IMR-90 (cell line): ENCODE measurements around the gene CIB2. TPM values are rescaled to one million over a fixed set of nuclear protein-coding genes. Genes with fewer than 3 reads are reported as not detected.
A peak's percentile ranks its signal among the peaks of the same experiment; 100 is the strongest.

Experiments used
- ATAC-seq: fragments of 200-7000 bp; cut with Tn5 transposase; 2 replicates; pipeline ENCODE4 v1.9.1; 2020; ENCODE audit warnings: low read depth, mild to moderate bottlenecking, moderate library complexity
- BruUV-seq: library from RNA; stranded (reverse); fragments of 400-500 nt; replicated peaks from 2 replicates; lab custom pipeline; 2021; lab: Mats Ljungman, UMichigan
- CTCF ChIA-PET: fragments of 300-600 bp; formaldehyde crosslinking; extraction: SDS; loops from one replicate; lab custom pipeline; 2021; ENCODE audit warnings: antibody characterized with exemption; lab: Yijun Ruan, JAX
- POLR2A ChIA-PET: fragments of 300-600 bp; sonication (Branson Sonifier 250); formaldehyde crosslinking; loops from one replicate; lab custom pipeline; 2022; ENCODE audit warnings: antibody characterized with exemption; ENCODE audit not compliant: unreplicated experiment; lab: Charles Lee
- DNase-seq: peaks from one replicate; pipeline ENCODE4 v3.0.0; 2013
- H2AFZ ChIP-seq: replicated peaks from 2 replicates; pipeline ENCODE3; 2013; ENCODE audit warnings: low read length, mild to moderate bottlenecking; ENCODE audit not compliant: poor library complexity
- H2AK5ac ChIP-seq: 2 replicates; pipeline ENCODE4 v1.6.1; 2013; ENCODE audit warnings: low read depth, low read length, inconsistent platforms
- H2AK9ac ChIP-seq: replicated peaks from 2 replicates; pipeline ENCODE3; 2013; ENCODE audit warnings: mild to moderate bottlenecking, low read depth, low read length, moderate library complexity; ENCODE audit not compliant: poor library complexity
- H2BK120ac ChIP-seq: 2 replicates; pipeline ENCODE4 v1.6.1; 2013; ENCODE audit warnings: low read depth, low read length, inconsistent platforms
- H2BK15ac ChIP-seq: 3 replicates; pipeline ENCODE4 v1.6.1; 2013; ENCODE audit warnings: low read depth, low read length, inconsistent platforms
- H2BK20ac ChIP-seq: 2 replicates; pipeline ENCODE4 v1.6.1; 2013; ENCODE audit warnings: low read depth, mild to moderate bottlenecking, inconsistent platforms, low read length, moderate library complexity
- H2BK5ac ChIP-seq: 2 replicates; pipeline ENCODE4 v1.6.1; 2013; ENCODE audit warnings: mild to moderate bottlenecking, low read depth, low read length, inconsistent platforms; ENCODE audit not compliant: poor library complexity, severe bottlenecking
- H3K14ac ChIP-seq: replicated peaks from 2 replicates; pipeline ENCODE4 v1.6.1; 2013; ENCODE audit warnings: low read depth, low read length, inconsistent platforms
- H3K18ac ChIP-seq: 2 replicates; pipeline ENCODE4 v1.6.1; 2013; ENCODE audit warnings: low read depth, low read length, control low read depth
- H3K23ac ChIP-seq: 2 replicates; pipeline ENCODE4 v1.6.1; 2013; ENCODE audit warnings: low read depth, low read length, inconsistent platforms
- H3K27ac ChIP-seq: 2 replicates; pipeline ENCODE4 v1.5.1; 2013; ENCODE audit warnings: mild to moderate bottlenecking, control low read depth, low read length; ENCODE audit not compliant: insufficient read depth
- H3K27me3 ChIP-seq: 2 replicates; pipeline ENCODE4 v1.6.1; 2013; ENCODE audit warnings: low read length; ENCODE audit not compliant: control insufficient read depth, insufficient read depth
- H3K36me3 ChIP-seq: 2 replicates; pipeline ENCODE4 v1.6.1; 2013; ENCODE audit warnings: low read length, mixed read lengths; ENCODE audit not compliant: control insufficient read depth, insufficient read depth
- H3K4ac ChIP-seq: 2 replicates; pipeline ENCODE4 v1.6.1; 2013; ENCODE audit warnings: low read depth, low read length, inconsistent platforms
- H3K4me1 ChIP-seq: 2 replicates; pipeline ENCODE4 v1.6.1; 2013; ENCODE audit warnings: low read length, mixed read lengths; ENCODE audit not compliant: control insufficient read depth, insufficient read depth
- H3K4me2 ChIP-seq: 2 replicates; pipeline ENCODE4 v1.6.1; 2013; ENCODE audit warnings: low read depth, mild to moderate bottlenecking, control low read depth, low read length, moderate library complexity
- H3K4me3 ChIP-seq: 2 replicates; pipeline ENCODE4 v1.5.1; 2013; ENCODE audit warnings: low read depth, mild to moderate bottlenecking, control low read depth, low read length, moderate library complexity; ENCODE audit not compliant: insufficient read depth
- H3K56ac ChIP-seq: 2 replicates; pipeline ENCODE4 v1.6.1; 2013; ENCODE audit warnings: low read length, inconsistent platforms; ENCODE audit not compliant: insufficient read depth; ENCODE audit errors: extremely low read depth
- H3K79me1 ChIP-seq, 2 experiments: 2 replicates each; pipeline ENCODE4 v1.6.1; 2013; ENCODE audit warnings: low read length in 2 of 2, inconsistent platforms in 1 of 2, low read depth in 1 of 2
- H3K9ac ChIP-seq: 2 replicates; pipeline ENCODE4 v1.6.1; 2013; ENCODE audit warnings: low read depth, low read length, control low read depth
- H3K9me1 ChIP-seq: 2 replicates; pipeline ENCODE4 v1.6.1; 2013; ENCODE audit warnings: low read length, inconsistent platforms; ENCODE audit not compliant: insufficient read depth
- H3K9me3 ChIP-seq: 2 replicates; pipeline ENCODE4 v1.6.1; 2013; ENCODE audit warnings: low read length; ENCODE audit not compliant: control insufficient read depth, insufficient read depth
- H4K20me1 ChIP-seq: 2 replicates; pipeline ENCODE4 v1.6.1; 2013; ENCODE audit warnings: low read length, inconsistent platforms; ENCODE audit not compliant: insufficient read depth
- H4K5ac ChIP-seq: 2 replicates; pipeline ENCODE4 v1.6.1; 2013; ENCODE audit warnings: mild to moderate bottlenecking, low read depth, low read length, control low read depth
- H4K8ac ChIP-seq, 2 experiments: 2 replicates each; pipeline ENCODE4 v1.6.1; 2013; ENCODE audit warnings: low read depth in 2 of 2, low read length in 2 of 2, control low read depth in 1 of 2, inconsistent platforms in 1 of 2
- H4K91ac ChIP-seq: 2 replicates; pipeline ENCODE4 v1.6.1; 2013; ENCODE audit warnings: low read depth, low read length, inconsistent platforms; ENCODE audit not compliant: insufficient read depth
- BHLHE40 ChIP-seq: fragments of 150-350 bp; IDR thresholded peaks from 2 replicates; pipeline ENCODE4 v1.6.1; 2016; ENCODE audit warnings: mild to moderate bottlenecking, low read depth, low read length
- CEBPB ChIP-seq: IDR thresholded peaks from 2 replicates; pipeline ENCODE4 v1.6.1; 2012; ENCODE audit warnings: low read depth, low read length, improper control_type of control experiment
- FOS ChIP-seq: fragments of 150-350 bp; IDR thresholded peaks from 2 replicates; pipeline ENCODE4 v1.6.1; 2016; ENCODE audit warnings: low read depth, low read length
- MAFK ChIP-seq: IDR thresholded peaks from 2 replicates; pipeline ENCODE4 v1.6.1; 2012; ENCODE audit warnings: low read depth, low read length, improper control_type of control experiment
- MXI1 ChIP-seq: IDR thresholded peaks from 2 replicates; pipeline ENCODE4 v1.6.1; 2012; ENCODE audit warnings: low read depth, mild to moderate bottlenecking, low read length, moderate library complexity, borderline replicate concordance
- POLR2A ChIP-seq: IDR thresholded peaks from 2 replicates; pipeline ENCODE4 v1.6.1; 2012; ENCODE audit warnings: mild to moderate bottlenecking, low read depth, low read length
- RFX5 ChIP-seq: IDR thresholded peaks from 2 replicates; pipeline ENCODE4 v1.8.0; 2012; ENCODE audit warnings: low read depth, mild to moderate bottlenecking, low read length, moderate library complexity
- WGBS, 2 experiments: methylation state at CpG; one replicate each; pipeline versions ENCODE4 v1.1.5 to v1.1.7; 2013; ENCODE audit warnings: missing lambda C conversion rate in 2 of 2; ENCODE audit not compliant: insufficient read length in 1 of 2; ENCODE audit errors: extremely low coverage in 2 of 2; 5-methylcytosine and 5-hydroxymethylcytosine counted together
- dilution Hi-C: fragments of 300-500 bp; cut with HindIII; formaldehyde crosslinking; loops from one replicate; pipeline ENCODE4 v1.14.3; 2018; ENCODE audit warnings: low sequenced_read_pairs; ENCODE audit not compliant: unreplicated experiment
- in situ Hi-C: fragments of 300-500 bp; cut with MboI; formaldehyde crosslinking; loops from 3 replicates; pipeline ENCODE4 v1.14.3; 2019; ENCODE audit warnings: low sequenced_read_pairs, inconsistent platforms, mixed read lengths
- intact Hi-C: fragments of 100-400 bp; cut with micrococcal nuclease; formaldehyde crosslinking; loops from 2 replicates; pipeline ENCODE4 v1.10.0; 2022
- polyA plus RNA-seq, 3 experiments: library from polyadenylated mRNA; depleted of rRNA; stranded (reverse); fragments of >200 nt; gene quantifications; 2 replicates each; pipeline ENCODE4 v1.2.3, GENCODE V29; 2012; ENCODE audit warnings: low replicate concordance in 1 of 3
- total RNA-seq: library from RNA; depleted of rRNA; stranded (reverse); fragments of >200 nt; gene quantifications from 2 replicates; pipeline ENCODE4 v1.2.3, GENCODE V29; 2012
- TF ChIP-seq, protein P1 (sequence below): conservative IDR thresholded peaks from 2 replicates; pipeline ENCODE4 v1.5.1; 2012; ENCODE audit warnings: mild to moderate bottlenecking, low read depth, low read length, improper control_type of control experiment
- TF ChIP-seq, protein P2 (sequence below): fragments of 150-350 bp; IDR thresholded peaks from 2 replicates; pipeline ENCODE4 v1.6.1; 2017; ENCODE audit warnings: mild to moderate bottlenecking, antibody characterized with exemption, low read length, low read depth
- TF ChIP-seq, protein P3 (sequence below): fragments of 150-350 bp; IDR thresholded peaks from 2 replicates; pipeline ENCODE4 v1.6.1; 2016; ENCODE audit warnings: low read depth, mild to moderate bottlenecking, low read length, moderate library complexity, borderline replicate concordance

The CIB2 gene
- total and polyA plus RNA-seq, 2 of the 4 experiments (the other 2 are of a cell fraction): 2.2 to 2.4 TPM

DNA sequence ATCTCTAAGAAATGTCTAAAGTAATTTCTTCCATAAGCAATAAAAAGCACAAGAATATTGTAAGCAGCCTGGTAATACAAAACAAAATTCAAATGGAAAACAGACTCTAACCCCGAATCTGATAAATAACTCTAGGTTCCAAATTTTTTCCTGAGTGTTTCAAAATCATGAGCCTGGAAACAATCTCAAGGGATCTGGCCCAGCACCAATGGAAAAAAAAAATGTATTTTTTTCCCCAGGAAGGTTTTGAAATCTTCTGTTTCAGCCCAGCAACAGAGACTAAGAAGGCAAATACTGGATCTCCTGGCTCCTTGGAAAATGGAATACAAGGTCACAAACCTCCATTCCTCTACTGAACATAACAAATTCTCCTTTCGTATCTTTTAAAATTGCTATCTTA lies 66.7 kb downstream of the CIB2 start (continued):
- TF ChIP-seq, protein P1, sequence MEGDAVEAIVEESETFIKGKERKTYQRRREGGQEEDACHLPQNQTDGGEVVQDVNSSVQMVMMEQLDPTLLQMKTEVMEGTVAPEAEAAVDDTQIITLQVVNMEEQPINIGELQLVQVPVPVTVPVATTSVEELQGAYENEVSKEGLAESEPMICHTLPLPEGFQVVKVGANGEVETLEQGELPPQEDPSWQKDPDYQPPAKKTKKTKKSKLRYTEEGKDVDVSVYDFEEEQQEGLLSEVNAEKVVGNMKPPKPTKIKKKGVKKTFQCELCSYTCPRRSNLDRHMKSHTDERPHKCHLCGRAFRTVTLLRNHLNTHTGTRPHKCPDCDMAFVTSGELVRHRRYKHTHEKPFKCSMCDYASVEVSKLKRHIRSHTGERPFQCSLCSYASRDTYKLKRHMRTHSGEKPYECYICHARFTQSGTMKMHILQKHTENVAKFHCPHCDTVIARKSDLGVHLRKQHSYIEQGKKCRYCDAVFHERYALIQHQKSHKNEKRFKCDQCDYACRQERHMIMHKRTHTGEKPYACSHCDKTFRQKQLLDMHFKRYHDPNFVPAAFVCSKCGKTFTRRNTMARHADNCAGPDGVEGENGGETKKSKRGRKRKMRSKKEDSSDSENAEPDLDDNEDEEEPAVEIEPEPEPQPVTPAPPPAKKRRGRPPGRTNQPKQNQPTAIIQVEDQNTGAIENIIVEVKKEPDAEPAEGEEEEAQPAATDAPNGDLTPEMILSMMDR: no peak
- TF ChIP-seq FOS (no peak), CEBPB (no peak), POLR2A (no peak), BHLHE40 (no peak)

DNA sequence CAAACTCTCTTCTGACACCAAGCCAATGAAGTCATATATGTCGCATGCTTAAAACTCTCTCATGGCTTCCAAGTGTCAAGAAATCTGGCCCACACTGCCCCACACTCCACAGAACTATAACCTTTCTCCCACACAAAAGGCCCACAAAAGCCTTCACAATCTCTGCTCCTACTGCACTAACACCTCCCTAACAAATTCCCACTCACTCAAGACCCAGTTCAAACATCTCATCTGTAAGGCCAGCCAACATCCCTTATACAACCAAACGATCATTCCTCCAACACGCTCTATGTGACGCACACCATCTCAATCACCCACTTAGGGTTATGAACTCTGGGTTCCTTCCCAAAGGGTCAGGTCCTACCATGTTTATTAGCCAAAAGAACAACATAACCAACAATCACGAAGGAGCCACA lies 67.3 kb downstream of the CIB2 start:
- peak; percentile 6 for ATAC-seq
- in situ Hi-C loops: no loop called here
- Histone ChIP-seq H2AK5ac (peak overlapping the region; percentile 85; the same call in 1 of the 2 replicates), H3K4me1 (peaks cover 48% of the 10 kb centered on the region), H3K14ac (peak overlapping the region; percentile 82), H2BK5ac (peak overlapping the region; percentile 90), H3K9ac (peak overlapping the region; percentile 48; the same call in 1 of the 2 replicates), H3K4me2 (peak overlapping the region; percentile 66), H4K5ac (peak overlapping the region; percentile 86), H3K9me3 (no peaks in the 10 kb centered on the region), H3K18ac (peak overlapping the region; percentile 84), H3K4ac (peak overlapping the region; percentile 83), H3K23ac (peak overlapping the region; percentile 80), H2BK120ac (peak overlapping the region; percentile 66), H3K79me1 (peaks cover 27 to 81% of the 10 kb centered on the region in 2 experiments), H3K4me3 (no peak overlapping the region), H2BK15ac (peak overlapping the region; percentile 3; the same call in 2 of the 3 replicates), H3K56ac (no peak overlapping the region), H2AFZ (no peak overlapping the region), H3K27me3 (no peaks in the 10 kb centered on the region), H4K8ac (peak overlapping the region in 1 of 2 experiments; percentile 38; a peak in 2 of 4 replicates), H4K20me1 (peaks cover 63% of the 10 kb centered on the region), H3K27ac (peak overlapping the region; percentile 95; the same call in 1 of the 2 replicates), H2BK20ac (peak overlapping the region; percentile 52; the same call in 1 of the 2 replicates), H2AK9ac (no peak overlapping the region), H3K36me3 (no peaks in the 10 kb centered on the region), H3K9me1 (peaks cover 49% of the 10 kb centered on the region), H4K91ac (peak overlapping the region; percentile 46; the same call in 1 of the 2 replicates)
- dilution Hi-C loops: no loop called here
- CTCF ChIA-PET: no interaction called here
- peak; percentile 79 for DNase-seq
- TF ChIP-seq, protein P2, sequence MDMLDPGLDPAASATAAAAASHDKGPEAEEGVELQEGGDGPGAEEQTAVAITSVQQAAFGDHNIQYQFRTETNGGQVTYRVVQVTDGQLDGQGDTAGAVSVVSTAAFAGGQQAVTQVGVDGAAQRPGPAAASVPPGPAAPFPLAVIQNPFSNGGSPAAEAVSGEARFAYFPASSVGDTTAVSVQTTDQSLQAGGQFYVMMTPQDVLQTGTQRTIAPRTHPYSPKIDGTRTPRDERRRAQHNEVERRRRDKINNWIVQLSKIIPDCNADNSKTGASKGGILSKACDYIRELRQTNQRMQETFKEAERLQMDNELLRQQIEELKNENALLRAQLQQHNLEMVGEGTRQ: no peak
- TF ChIP-seq BHLHE40: no peak
- TF ChIP-seq MXI1: no peak
- no peak for TF ChIP-seq MAFK
- TF ChIP-seq RFX5: no peak
- TF ChIP-seq, protein P1: no peak
- TF ChIP-seq, protein P3, sequence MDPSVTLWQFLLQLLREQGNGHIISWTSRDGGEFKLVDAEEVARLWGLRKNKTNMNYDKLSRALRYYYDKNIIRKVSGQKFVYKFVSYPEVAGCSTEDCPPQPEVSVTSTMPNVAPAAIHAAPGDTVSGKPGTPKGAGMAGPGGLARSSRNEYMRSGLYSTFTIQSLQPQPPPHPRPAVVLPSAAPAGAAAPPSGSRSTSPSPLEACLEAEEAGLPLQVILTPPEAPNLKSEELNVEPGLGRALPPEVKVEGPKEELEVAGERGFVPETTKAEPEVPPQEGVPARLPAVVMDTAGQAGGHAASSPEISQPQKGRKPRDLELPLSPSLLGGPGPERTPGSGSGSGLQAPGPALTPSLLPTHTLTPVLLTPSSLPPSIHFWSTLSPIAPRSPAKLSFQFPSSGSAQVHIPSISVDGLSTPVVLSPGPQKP: no peak
- BruUV-seq: no TSS peak
- intact Hi-C loops: loop anchor here (2.0 kb wide), 2 partner anchors 13 to 41 kb away; no protein-coding TSS in a partner anchor
- WGBS, 2 experiments: no CpG with 5 or more reads among the region's 5 CpGs
- POLR2A ChIA-PET: no interaction called here
